Measurements from ENCODE around the gene NMS. TPM values are rescaled to one million over a fixed set of nuclear protein-coding genes. Genes with fewer than 3 reads are reported as not detected.

Gene NMS
- total and polyA plus RNA-seq, 4 experiments from 2014 or later, result not detected

GRCh38 chr2:100518801-100519200, 48.5 kb downstream of the NMS start:
- no peaks in the 10 kb centered on the region for H3K9me3 Mint-ChIP-seq
- intact Hi-C loops (cut with micrococcal nuclease), result no loop called here
- CTCF ChIA-PET (ENCODE audit: partially characterized antibody), result no interaction called here

GRCh38 chr2:100520224-100520623, 49.9 kb downstream of the NMS start:
- Mint-ChIP-seq H3K4me1 (no peaks in the 10 kb centered on the region), H3K9me3 (no peaks in the 10 kb centered on the region), H3K36me3 (no peaks in the 10 kb centered on the region), H3K4me3 (no peak overlapping the region), H3K27me3 (peaks cover 3% of the 10 kb centered on the region in 2 donors), H3K27ac (no peak overlapping the region)
- CTCF ChIA-PET (ENCODE audit: partially characterized antibody), result no interaction called here
- no peak overlapping the region for H3K4me3 ChIP-seq (ENCODE audit: low read length in 2 of 2)
- H3K27me3 ChIP-seq (ENCODE audit: insufficient read depth, low read length), result no peaks in the 10 kb centered on the region
- DNase-seq, result no peak
- H3K27ac ChIP-seq (ENCODE audit: low read depth, low read length), result no peak overlapping the region
- H3K9me3 ChIP-seq (ENCODE audit: control insufficient read depth in 1 of 2, low read length in 2 of 2), result no peaks in the 10 kb centered on the region
- no peaks in the 10 kb centered on the region for H3K4me1 ChIP-seq (ENCODE audit: insufficient read depth, low read length)
- POLR2A ChIA-PET (ENCODE audit: partially characterized antibody), result no interaction called here
- no peaks in the 10 kb centered on the region for H3K36me3 ChIP-seq (ENCODE audit: insufficient read depth, low read length)
- intact Hi-C loops (cut with micrococcal nuclease), result no loop called here

More at GRCh38 chr2:100518801-100519200, 48.5 kb downstream of the NMS start:
- no peaks in the 10 kb centered on the region for H3K36me3 ChIP-seq (ENCODE audit: insufficient read depth, low read length)
- H3K4me1 Mint-ChIP-seq, result no peaks in the 10 kb centered on the region
- no peaks in the 10 kb centered on the region for H3K36me3 Mint-ChIP-seq
- H3K4me3 ChIP-seq (ENCODE audit: low read length in 2 of 2), result no peak overlapping the region
- H3K4me1 ChIP-seq (ENCODE audit: insufficient read depth, low read length), result no peaks in the 10 kb centered on the region
- H3K9me3 ChIP-seq (ENCODE audit: control insufficient read depth in 1 of 2, low read length in 2 of 2), result no peaks in the 10 kb centered on the region
- no peak overlapping the region for H3K27ac ChIP-seq (ENCODE audit: low read depth, low read length)
- no peak for DNase-seq
- H3K4me3 Mint-ChIP-seq, result no peak overlapping the region
- no peak overlapping the region for H3K27ac Mint-ChIP-seq
- H3K27me3 ChIP-seq (ENCODE audit: insufficient read depth, low read length), result no peaks in the 10 kb centered on the region
- H3K27me3 Mint-ChIP-seq, result peaks cover 3% of the 10 kb centered on the region in 2 donors
- POLR2A ChIA-PET (ENCODE audit: partially characterized antibody), result no interaction called here

GRCh38 chr2:100522430-100522829, 52.1 kb downstream of the NMS start:
- Mint-ChIP-seq H3K27me3 (peaks cover 3% of the 10 kb centered on the region in 2 donors), H3K4me1 (no peaks in the 10 kb centered on the region), H3K27ac (no peak overlapping the region), H3K4me3 (no peak overlapping the region), H3K36me3 (no peaks in the 10 kb centered on the region), H3K9me3 (peaks cover 0 to 2% (median 0%) of the 10 kb centered on the region in 8 donors)
- Histone ChIP-seq H3K27ac (ENCODE audit: low read depth, low read length) (no peak overlapping the region), H3K4me1 (ENCODE audit: insufficient read depth, low read length) (no peaks in the 10 kb centered on the region), H3K9me3 (ENCODE audit: control insufficient read depth in 1 of 2, low read length in 2 of 2) (no peaks in the 10 kb centered on the region), H3K36me3 (ENCODE audit: insufficient read depth, low read length) (no peaks in the 10 kb centered on the region), H3K27me3 (ENCODE audit: insufficient read depth, low read length) (no peaks in the 10 kb centered on the region), H3K4me3 (ENCODE audit: low read length in 2 of 2) (no peak overlapping the region)
- ChIA-PET CTCF (ENCODE audit: partially characterized antibody) (no interaction called here), POLR2A (ENCODE audit: partially characterized antibody) (no interaction called here)
- no peak for DNase-seq
- intact Hi-C loops (cut with micrococcal nuclease), result no loop called here

GRCh38 chr2:100524331-100524730, 54.0 kb downstream of the NMS start:
- Mint-ChIP-seq H3K4me3 (no peak overlapping the region), H3K27me3 (peaks cover 0 to 3% of the 10 kb centered on the region in 2 donors), H3K4me1 (no peaks in the 10 kb centered on the region), H3K27ac (no peak overlapping the region), H3K36me3 (no peaks in the 10 kb centered on the region), H3K9me3 (peaks cover 0 to 2% (median 0%) of the 10 kb centered on the region in 8 donors)
- H3K36me3 ChIP-seq (ENCODE audit: insufficient read depth, low read length), result no peaks in the 10 kb centered on the region
- no peak overlapping the region for H3K4me3 ChIP-seq (ENCODE audit: low read length in 2 of 2)
- no peaks in the 10 kb centered on the region for H3K27me3 ChIP-seq (ENCODE audit: insufficient read depth, low read length)
- no peak for DNase-seq
- intact Hi-C loops (cut with micrococcal nuclease), result no loop called here
- no peak overlapping the region for H3K27ac ChIP-seq (ENCODE audit: low read depth, low read length)
- ChIA-PET CTCF (ENCODE audit: partially characterized antibody) (no interaction called here), POLR2A (ENCODE audit: partially characterized antibody) (no interaction called here)
- no peaks in the 10 kb centered on the region for H3K4me1 ChIP-seq (ENCODE audit: insufficient read depth, low read length)
- H3K9me3 ChIP-seq (ENCODE audit: control insufficient read depth in 1 of 2, low read length in 2 of 2), result no peaks in the 10 kb centered on the region

GRCh38 chr2:100526868-100527267, 56.6 kb downstream of the NMS start:
- Mint-ChIP-seq H3K27me3 (peaks cover 1 to 3% of the 10 kb centered on the region in 2 donors), H3K27ac (no peak overlapping the region), H3K4me1 (no peaks in the 10 kb centered on the region), H3K36me3 (no peaks in the 10 kb centered on the region), H3K9me3 (peaks cover 0 to 2% (median 0%) of the 10 kb centered on the region in 8 donors), H3K4me3 (no peak overlapping the region)
- Histone ChIP-seq H3K9me3 (ENCODE audit: control insufficient read depth in 1 of 2, low read length in 2 of 2) (no peaks in the 10 kb centered on the region), H3K27me3 (ENCODE audit: insufficient read depth, low read length) (no peaks in the 10 kb centered on the region), H3K36me3 (ENCODE audit: insufficient read depth, low read length) (no peaks in the 10 kb centered on the region), H3K27ac (ENCODE audit: low read depth, low read length) (no peak overlapping the region), H3K4me1 (ENCODE audit: insufficient read depth, low read length) (no peaks in the 10 kb centered on the region), H3K4me3 (ENCODE audit: low read length in 2 of 2) (no peak overlapping the region)
- DNase-seq, result no peak
- CTCF ChIA-PET (ENCODE audit: partially characterized antibody), result interaction anchor here (1.5 kb wide), 1 partner anchor 9 kb away, joined by 3 read pairs; no protein-coding TSS in a partner anchor
- intact Hi-C loops (cut with micrococcal nuclease), result no loop called here
- POLR2A ChIA-PET (ENCODE audit: partially characterized antibody), result no interaction called here

GRCh38 chr2:100527440-100528015, 57.2 kb downstream of the NMS start:
- Mint-ChIP-seq H3K4me1 (no peaks in the 10 kb centered on the region), H3K4me3 (no peak overlapping the region), H3K9me3 (peaks cover 0 to 2% (median 0%) of the 10 kb centered on the region in 8 donors), H3K27me3 (peaks cover 1 to 3% of the 10 kb centered on the region in 2 donors), H3K27ac (no peak overlapping the region), H3K36me3 (no peaks in the 10 kb centered on the region)
- DNase-seq, result no peak
- Histone ChIP-seq H3K4me3 (ENCODE audit: low read length in 2 of 2) (no peak overlapping the region), H3K27ac (ENCODE audit: low read depth, low read length) (no peak overlapping the region), H3K27me3 (ENCODE audit: insufficient read depth, low read length) (no peaks in the 10 kb centered on the region), H3K9me3 (ENCODE audit: control insufficient read depth in 1 of 2, low read length in 2 of 2) (no peaks in the 10 kb centered on the region), H3K36me3 (ENCODE audit: insufficient read depth, low read length) (no peaks in the 10 kb centered on the region), H3K4me1 (ENCODE audit: insufficient read depth, low read length) (no peaks in the 10 kb centered on the region)
- intact Hi-C loops (cut with micrococcal nuclease), result no loop called here
- ChIA-PET CTCF (ENCODE audit: partially characterized antibody) (interaction anchor here (1.5 kb wide), 1 partner anchor 10 kb away, joined by 3 read pairs; no protein-coding TSS in a partner anchor), POLR2A (ENCODE audit: partially characterized antibody) (no interaction called here)

GRCh38 chr2:100529176-100529575, 58.9 kb downstream of the NMS start:
- peaks cover 0 to 2% (median 0%) of the 10 kb centered on the region in 8 donors for H3K9me3 Mint-ChIP-seq
- no peaks in the 10 kb centered on the region for H3K36me3 Mint-ChIP-seq
- H3K4me1 ChIP-seq (ENCODE audit: insufficient read depth, low read length), result no peaks in the 10 kb centered on the region
- H3K4me1 Mint-ChIP-seq, result no peaks in the 10 kb centered on the region
- no peak overlapping the region for H3K27ac ChIP-seq (ENCODE audit: low read depth, low read length)
- DNase-seq, result no peak
- ChIA-PET POLR2A (ENCODE audit: partially characterized antibody) (no interaction called here), CTCF (ENCODE audit: partially characterized antibody) (interaction anchor here (0.6 kb wide), 1 partner anchor 438 kb away, joined by 3 read pairs; no protein-coding TSS in a partner anchor)
- no peaks in the 10 kb centered on the region for H3K27me3 ChIP-seq (ENCODE audit: insufficient read depth, low read length)
- no peak overlapping the region for H3K4me3 ChIP-seq (ENCODE audit: low read length in 2 of 2)
- H3K36me3 ChIP-seq (ENCODE audit: insufficient read depth, low read length), result no peaks in the 10 kb centered on the region
- H3K4me3 Mint-ChIP-seq, result no peak overlapping the region
- no peak overlapping the region for H3K27ac Mint-ChIP-seq
- H3K27me3 Mint-ChIP-seq, result peaks cover 3 to 4% of the 10 kb centered on the region in 2 donors
- intact Hi-C loops (cut with micrococcal nuclease), result no loop called here
- H3K9me3 ChIP-seq (ENCODE audit: control insufficient read depth in 1 of 2, low read length in 2 of 2), result no peaks in the 10 kb centered on the region
